GM18511 (cell line): Measurements from ENCODE around the gene NDRG2.
"Not testable (repeated sequence)": the region's sequence is repeated elsewhere in the genome, so short reads cannot be mapped to it uniquely, and the experiment has no call there.

Source experiments
- ATAC-seq: cut with Tn5 transposase; IDR thresholded peaks from one replicate; pipeline ENCODE4 v1.9.1; 2021; ENCODE audit warnings: mild to moderate bottlenecking, moderate library complexity; ENCODE audit not compliant: unreplicated experiment

NDRG2 gene

GRCh38 chr14:21015312-21015711 lies 9.5 kb downstream of the NDRG2 start:
- no peak for ATAC-seq

GRCh38 chr14:21014761-21015190 lies 10.1 kb downstream of the NDRG2 start:
- no peak for ATAC-seq

- ATAC-seq = no peak
Measured at GRCh38 chr14:21011136-21011535, 13.7 kb downstream of the NDRG2 start.

GRCh38 chr14:21009721-21010120 lies 15.1 kb downstream of the NDRG2 start:
- not testable (repeated sequence) for ATAC-seq

GRCh38 chr14:21003788-21004346 lies 21.0 kb downstream of the NDRG2 start:
- ATAC-seq = no peak

GRCh38 chr14:21001218-21001617 lies 23.6 kb downstream of the NDRG2 start:
- no peak for ATAC-seq

GRCh38 chr14:20999591-20999990 lies 25.3 kb downstream of the NDRG2 start:
- no peak for ATAC-seq

GRCh38 chr14:20998674-20999366 lies 26.0 kb downstream of the NDRG2 start, which contains the start of gene SLC39A2:
SLC39A2 (plus strand) TSS chr14:20999293; CDS start chr14:20999447, 154 bp downstream.
- ATAC-seq = no peak

GRCh38 chr14:20998139-20998538 lies 26.7 kb downstream of the NDRG2 start:
- no peak for ATAC-seq

GRCh38 chr14:20997564-20997963 lies 27.3 kb downstream of the NDRG2 start:
- ATAC-seq = no peak

- no peak for ATAC-seq
Measured at GRCh38 chr14:20997115-20997514, 27.7 kb downstream of the NDRG2 start.

GRCh38 chr14:20996521-20996920 lies 28.3 kb downstream of the NDRG2 start:
- ATAC-seq = no peak

GRCh38 chr14:20989787-20990600 lies 34.9 kb downstream of the NDRG2 start, which contains the start of gene METTL17:
METTL17 (plus strand) TSS chr14:20989980; CDS start chr14:20990003, 23 bp downstream.
- ATAC-seq = peak; percentile 98

GRCh38 chr14:20989471-20989786 lies 35.4 kb downstream of the NDRG2 start:
- ATAC-seq = no peak

- no peak for ATAC-seq
Measured at GRCh38 chr14:20988717-20989470, 36.0 kb downstream of the NDRG2 start.

GRCh38 chr14:20986811-20987210 lies 38.0 kb downstream of the NDRG2 start:
- ATAC-seq = no peak

- ATAC-seq = not testable (repeated sequence)
Measured at GRCh38 chr14:20985650-20986049, 39.2 kb downstream of the NDRG2 start.

GRCh38 chr14:20982646-20983369 lies 42.1 kb downstream of the NDRG2 start:
- no peak for ATAC-seq

GRCh38 chr14:20980906-20981305 lies 44.0 kb downstream of the NDRG2 start:
- no peak for ATAC-seq

- no peak for ATAC-seq
Measured at GRCh38 chr14:20978687-20979086, 46.2 kb downstream of the NDRG2 start.
